ENCODE results near the gene PCDH9. TPM values are rescaled to one million over a fixed set of nuclear protein-coding genes. Genes with fewer than 3 reads are reported as not detected.

The PCDH9 gene
- total and polyA plus RNA-seq, 2 of the 13 experiments (the other 11 are each of a cell fraction or from before 2014, with no cell fraction given), result 0.09 TPM; not detected in 1

GRCh38 chr13:66482836-66483235 is 747.3 kb downstream of the PCDH9 start (continued):
- TF ChIP-seq HINFP (CRISPR knock-in tag; IDR thresholded peaks at IDR 0.05; ENCODE audit: low read depth) (no peak), SMARCC2 (IDR thresholded peaks at IDR 0.05) (no peak), ZNF282 (IDR thresholded peaks at IDR 0.05; ENCODE audit: partially characterized antibody) (no peak)

DNA sequence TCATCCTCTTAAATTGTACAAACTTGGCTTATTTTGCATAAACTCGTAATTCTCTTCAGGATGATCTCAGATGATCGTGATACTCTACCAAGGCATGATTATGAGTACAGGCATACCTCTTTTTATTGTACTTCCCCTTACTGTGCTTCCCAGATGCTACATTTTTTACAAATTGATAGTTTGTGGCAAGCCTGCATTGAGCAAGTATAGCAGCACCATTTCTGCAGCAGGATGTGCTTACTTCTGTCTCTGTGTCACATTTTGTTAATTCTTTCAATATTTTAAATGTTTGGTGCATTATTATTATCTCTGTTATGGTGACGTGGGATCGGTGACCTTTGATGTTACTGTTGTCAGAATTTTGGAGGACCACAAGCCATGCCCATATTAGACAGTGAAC is 752.3 kb downstream of the PCDH9 start:
- H3K4me2 ChIP-seq (ENCODE audit: low read depth, low read length), result no peak overlapping the region
- no peaks in the 10 kb centered on the region for H3K27me3 ChIP-seq (ENCODE audit: control insufficient read depth in 1 of 2, insufficient read depth in 2 of 2, low read length in 2 of 2)
- BruUV-seq (replicated peaks), result no TSS peak
- H3K4me1 ChIP-seq (ENCODE audit: insufficient read depth, low read length), result no peaks in the 10 kb centered on the region
- in situ Hi-C loops (cut with HindIII; ENCODE audit: extremely low pct_ligation_motif_present, low pct_unique_long_range_greater_than_20kb), result no loop called here
- H2AFZ ChIP-seq (ENCODE audit: low read length), result no peak overlapping the region
- 0% methylated on average over 4 of the region's 4 CpGs for WGBS (ENCODE audit: low lambda C conversion rate)
- no peak for FAIRE-seq
- no peak for ATAC-seq
- intact Hi-C loops (cut with micrococcal nuclease; ENCODE audit: unreplicated experiment), result no loop called here
- ChIA-PET CTCF (ENCODE audit: low intra/inter-chr PET ratio, low total read pairs) (no interaction called here), POLR2A (no interaction called here)
- no peak overlapping the region for H3K4me3 ChIP-seq (replicated peaks in 1 of 3; ENCODE audit: insufficient read depth in 1 of 3, low read depth in 2 of 3, low read length in 3 of 3)
- no peaks in the 10 kb centered on the region for H4K20me1 ChIP-seq (ENCODE audit: insufficient read depth, low read length)
- H3K9me3 ChIP-seq (ENCODE audit: low read length), result no peaks in the 10 kb centered on the region
- no peak for DNase-seq (ENCODE audit: low spot score)
- no peaks in the 10 kb centered on the region for H3K36me3 ChIP-seq (replicated peaks in 1 of 2; ENCODE audit: control insufficient read depth in 1 of 2, insufficient read depth in 2 of 2, low read length in 2 of 2)
- H3K9ac ChIP-seq (ENCODE audit: insufficient read depth, low read depth, low read length), result no peak overlapping the region
- H3K79me2 ChIP-seq (ENCODE audit: insufficient read depth, low read length), result no peaks in the 10 kb centered on the region
- TF ChIP-seq ZNF460 (CRISPR knock-in tag; IDR thresholded peaks at IDR 0.05; ENCODE audit: borderline replicate concordance) (no peak), CAMTA2 (CRISPR knock-in tag; IDR thresholded peaks at IDR 0.05; ENCODE audit: borderline replicate concordance) (no peak), NCOA2 (CRISPR knock-in tag; IDR thresholded peaks at IDR 0.05) (no peak), ZNF24 (IDR thresholded peaks at IDR 0.05) (no peak), CHD2 (IDR thresholded peaks at IDR 0.05; ENCODE audit: low read depth, low read length) (no peak), TIGD3 (CRISPR knock-in tag; IDR thresholded peaks at IDR 0.05; ENCODE audit: borderline replicate concordance) (no peak), SAFB2 (CRISPR knock-in tag; IDR thresholded peaks at IDR 0.05; ENCODE audit: borderline replicate concordance, low read depth) (no peak), NCOR1 (IDR thresholded peaks at IDR 0.05; ENCODE audit: borderline replicate concordance, low read length) (no peak)
- no peak overlapping the region for H3K27ac ChIP-seq (ENCODE audit: extremely low read length, insufficient read depth, low read length)
